Measurements from ENCODE around the gene ABCC6.
"Not testable (repeated sequence)": the region's sequence is repeated elsewhere in the genome, so short reads cannot be mapped to it uniquely, and the experiment has no call there.

ABCC6 gene

DNA sequence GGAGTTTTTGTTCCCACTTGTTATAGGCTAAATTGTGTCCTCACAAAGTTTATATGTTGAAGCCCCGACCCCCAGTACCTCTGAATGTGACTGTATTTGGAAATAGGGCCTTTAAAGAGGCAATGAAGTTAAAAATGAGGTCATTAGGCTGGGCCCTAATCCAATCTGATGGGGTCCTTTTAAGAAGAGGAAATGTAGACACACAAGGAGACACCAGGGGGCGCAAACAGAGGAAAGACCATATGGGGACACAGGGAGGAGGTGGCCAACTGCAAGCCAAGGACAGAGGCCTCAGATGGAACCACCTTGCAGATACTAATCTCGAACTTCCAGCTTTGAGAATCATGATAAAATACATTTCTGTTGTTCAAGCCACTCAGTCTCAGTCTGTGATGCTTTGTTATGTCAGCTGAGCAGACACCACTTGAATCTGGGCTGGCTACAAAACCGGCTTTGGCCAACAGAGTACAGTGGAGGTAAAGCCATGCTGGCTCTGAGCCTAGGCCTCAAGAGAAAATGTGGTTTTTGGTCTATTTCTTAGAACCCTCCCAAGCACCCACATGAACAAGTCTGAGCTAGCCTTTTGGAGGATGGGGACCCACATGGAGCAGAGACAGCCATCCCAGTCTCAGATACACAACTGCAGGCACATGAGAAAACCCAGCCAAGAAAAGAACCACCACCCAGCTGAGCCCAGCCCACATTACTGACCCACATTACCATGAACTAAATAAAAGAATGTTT, 20.7 kb downstream of the ABCC6 start:
- H4K8ac ChIP-seq (ENCODE audit: low read depth, low read length); H3K27ac ChIP-seq (ENCODE audit: low read depth, low read length); H2AK5ac ChIP-seq (ENCODE audit: low read length); H3K4me1 ChIP-seq (ENCODE audit: control insufficient read depth, low read depth, low read length); H3K4me2 ChIP-seq (ENCODE audit: low read length); H3K56ac ChIP-seq (ENCODE audit: low read length); H3K36me3 ChIP-seq (ENCODE audit: control insufficient read depth, insufficient read depth, low read length); H3K27me3 ChIP-seq (ENCODE audit: insufficient read depth, low read length, poor library complexity); H3K4me3 ChIP-seq (ENCODE audit: low read length); H3K4ac ChIP-seq (ENCODE audit: low read depth, low read length); H2BK120ac ChIP-seq (ENCODE audit: low read depth, low read length); H3K18ac ChIP-seq (ENCODE audit: low read length); H3K9ac ChIP-seq (ENCODE audit: low read length); H2BK5ac ChIP-seq (ENCODE audit: low read length); H4K5ac ChIP-seq (ENCODE audit: low read length); H3K79me1 ChIP-seq (ENCODE audit: low read length); H3K23ac ChIP-seq (ENCODE audit: low read length); H2BK15ac ChIP-seq (replicated peaks; ENCODE audit: low read depth); H3K79me2 ChIP-seq (ENCODE audit: control insufficient read depth, insufficient read depth, low read length): not testable (repeated sequence)
- DNase-seq: peak; percentile 83
- no CpG with 5 or more reads among the region's 4 CpGs for WGBS (ENCODE audit: extremely low coverage, insufficient coverage, low lambda C conversion rate)

DNA sequence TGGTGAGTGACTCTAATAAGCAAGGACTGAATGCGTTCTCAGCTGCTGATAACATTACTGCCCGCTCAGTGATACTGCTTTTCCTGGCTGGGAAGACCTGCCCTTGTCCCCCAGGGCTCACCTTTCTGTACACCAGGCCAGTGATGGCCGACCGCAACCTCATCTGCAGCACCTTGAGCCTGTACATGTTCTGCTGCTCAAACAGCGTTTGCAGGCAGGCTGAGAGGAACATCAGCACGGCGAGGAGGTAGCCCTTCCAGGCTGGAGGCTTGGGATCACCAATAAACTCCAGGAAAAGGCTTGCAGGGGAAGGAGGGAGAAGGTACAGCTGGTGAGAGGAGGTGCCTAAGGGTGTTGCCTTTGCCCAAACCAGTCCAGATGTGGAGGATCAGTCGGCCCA, 21.4 kb downstream of the ABCC6 start:
- not testable (repeated sequence) for H3K18ac ChIP-seq (ENCODE audit: low read length); H3K27ac ChIP-seq (ENCODE audit: low read depth, low read length); H3K4me1 ChIP-seq (ENCODE audit: control insufficient read depth, low read depth, low read length); H3K27me3 ChIP-seq (ENCODE audit: insufficient read depth, low read length, poor library complexity); H3K36me3 ChIP-seq (ENCODE audit: control insufficient read depth, insufficient read depth, low read length); H3K79me1 ChIP-seq (ENCODE audit: low read length); H2AK5ac ChIP-seq (ENCODE audit: low read length); H4K8ac ChIP-seq (ENCODE audit: low read depth, low read length); H4K5ac ChIP-seq (ENCODE audit: low read length); H2BK120ac ChIP-seq (ENCODE audit: low read depth, low read length); H3K9ac ChIP-seq (ENCODE audit: low read length); H3K56ac ChIP-seq (ENCODE audit: low read length); H3K4me2 ChIP-seq (ENCODE audit: low read length); DNase-seq; H3K4me3 ChIP-seq (ENCODE audit: low read length); H3K23ac ChIP-seq (ENCODE audit: low read length); H3K79me2 ChIP-seq (ENCODE audit: control insufficient read depth, insufficient read depth, low read length); H2BK15ac ChIP-seq (replicated peaks; ENCODE audit: low read depth); H2BK5ac ChIP-seq (ENCODE audit: low read length); H3K4ac ChIP-seq (ENCODE audit: low read depth, low read length)
- no CpG with 5 or more reads among the region's 8 CpGs for WGBS (ENCODE audit: extremely low coverage, insufficient coverage, low lambda C conversion rate)

DNA sequence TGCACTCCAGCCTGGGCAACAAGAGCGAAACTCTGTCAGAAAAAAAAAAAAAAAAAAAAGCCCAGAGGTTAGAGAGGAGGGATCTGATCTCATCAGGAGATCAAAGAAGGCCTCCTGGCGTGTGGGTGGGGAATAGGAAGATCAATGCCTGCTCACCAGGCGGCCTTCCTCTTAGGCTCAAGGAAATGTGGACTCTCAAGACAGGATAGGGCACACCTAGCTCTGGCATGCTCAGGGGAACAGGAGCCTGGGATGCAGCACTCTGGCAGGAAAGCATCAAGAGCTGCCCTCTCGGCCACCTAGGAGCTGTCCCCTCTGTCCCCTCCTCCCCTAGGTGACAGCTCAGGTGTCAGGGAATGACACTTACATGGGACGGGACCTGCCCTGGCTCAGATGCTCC, 22.9 kb downstream of the ABCC6 start:
- H3K4ac ChIP-seq (ENCODE audit: low read depth, low read length); H2BK15ac ChIP-seq (replicated peaks; ENCODE audit: low read depth); H3K56ac ChIP-seq (ENCODE audit: low read length); H2BK5ac ChIP-seq (ENCODE audit: low read length); H3K79me1 ChIP-seq (ENCODE audit: low read length); DNase-seq; H3K18ac ChIP-seq (ENCODE audit: low read length); H3K79me2 ChIP-seq (ENCODE audit: control insufficient read depth, insufficient read depth, low read length); H3K4me1 ChIP-seq (ENCODE audit: control insufficient read depth, low read depth, low read length); H2AK5ac ChIP-seq (ENCODE audit: low read length); H2BK120ac ChIP-seq (ENCODE audit: low read depth, low read length); H3K4me3 ChIP-seq (ENCODE audit: low read length); H3K9ac ChIP-seq (ENCODE audit: low read length); H3K36me3 ChIP-seq (ENCODE audit: control insufficient read depth, insufficient read depth, low read length); H4K8ac ChIP-seq (ENCODE audit: low read depth, low read length); H3K27me3 ChIP-seq (ENCODE audit: insufficient read depth, low read length, poor library complexity); H4K5ac ChIP-seq (ENCODE audit: low read length); H3K4me2 ChIP-seq (ENCODE audit: low read length); H3K27ac ChIP-seq (ENCODE audit: low read depth, low read length); H3K23ac ChIP-seq (ENCODE audit: low read length): not testable (repeated sequence)
- WGBS (ENCODE audit: extremely low coverage, insufficient coverage, low lambda C conversion rate): no CpG with 5 or more reads among the region's 5 CpGs

DNA sequence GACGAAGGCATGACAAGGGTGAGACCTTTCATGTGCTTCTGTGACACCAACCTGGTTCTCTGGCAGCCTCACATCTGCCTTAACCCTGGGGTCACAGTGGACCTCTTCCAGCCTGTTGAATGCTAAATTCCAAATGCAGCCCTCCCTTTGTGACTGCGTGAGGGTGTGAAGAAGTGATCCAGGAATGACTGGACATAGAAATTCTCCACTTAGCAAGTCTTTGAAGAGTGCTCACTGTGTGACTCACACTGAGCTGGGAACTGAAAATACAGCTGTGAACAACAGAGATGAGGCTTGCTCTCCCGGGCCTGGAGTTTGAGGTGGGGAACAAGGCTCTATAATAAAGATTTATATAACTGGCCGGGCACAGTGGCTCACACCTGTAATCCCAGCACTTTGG, 23.9 kb downstream of the ABCC6 start:
- H4K8ac ChIP-seq (ENCODE audit: low read depth, low read length); H3K27ac ChIP-seq (ENCODE audit: low read depth, low read length); DNase-seq; H3K79me1 ChIP-seq (ENCODE audit: low read length); H3K36me3 ChIP-seq (ENCODE audit: control insufficient read depth, insufficient read depth, low read length); H3K4me2 ChIP-seq (ENCODE audit: low read length); H3K56ac ChIP-seq (ENCODE audit: low read length); H2BK5ac ChIP-seq (ENCODE audit: low read length); H2BK15ac ChIP-seq (replicated peaks; ENCODE audit: low read depth); H3K18ac ChIP-seq (ENCODE audit: low read length); H3K23ac ChIP-seq (ENCODE audit: low read length); H3K79me2 ChIP-seq (ENCODE audit: control insufficient read depth, insufficient read depth, low read length); H2AK5ac ChIP-seq (ENCODE audit: low read length); H4K5ac ChIP-seq (ENCODE audit: low read length); H2BK120ac ChIP-seq (ENCODE audit: low read depth, low read length); H3K9ac ChIP-seq (ENCODE audit: low read length); H3K27me3 ChIP-seq (ENCODE audit: insufficient read depth, low read length, poor library complexity); H3K4me1 ChIP-seq (ENCODE audit: control insufficient read depth, low read depth, low read length); H3K4ac ChIP-seq (ENCODE audit: low read depth, low read length); H3K4me3 ChIP-seq (ENCODE audit: low read length): not testable (repeated sequence)
- WGBS (ENCODE audit: extremely low coverage, insufficient coverage, low lambda C conversion rate): no CpG with 5 or more reads among the region's 4 CpGs

DNA sequence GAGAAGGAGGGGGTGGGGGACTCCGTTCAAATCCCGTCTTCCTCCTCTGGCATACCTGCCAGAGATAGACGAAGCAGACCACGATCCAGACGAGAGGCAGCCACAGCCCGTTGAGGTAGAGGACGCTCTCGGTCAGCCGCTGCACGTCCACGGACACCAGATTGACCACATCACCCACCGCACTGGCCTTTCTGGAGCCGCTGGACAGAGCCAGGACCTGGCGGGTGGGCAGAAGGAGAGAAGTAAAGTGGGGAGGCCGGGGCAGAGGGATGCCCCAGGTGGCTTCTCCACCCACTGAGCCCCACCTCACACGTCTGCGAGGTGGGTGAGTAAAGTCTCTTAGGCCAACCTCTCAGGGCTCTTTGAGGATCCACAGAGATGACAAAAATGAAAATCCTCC, 25.3 kb downstream of the ABCC6 start:
- no peak for DNase-seq
- Histone ChIP-seq H3K4me1 (ENCODE audit: control insufficient read depth, low read depth, low read length) (no peaks in the 10 kb centered on the region), H4K5ac (ENCODE audit: low read length) (no peak overlapping the region), H4K8ac (ENCODE audit: low read depth, low read length) (no peak overlapping the region), H2AK5ac (ENCODE audit: low read length) (no peak overlapping the region), H3K27me3 (ENCODE audit: insufficient read depth, low read length, poor library complexity) (no peaks in the 10 kb centered on the region), H3K9ac (ENCODE audit: low read length) (no peak overlapping the region), H3K56ac (ENCODE audit: low read length) (no peak overlapping the region), H3K79me1 (ENCODE audit: low read length) (no peaks in the 10 kb centered on the region), H3K4me2 (ENCODE audit: low read length) (no peak overlapping the region), H3K4me3 (ENCODE audit: low read length) (no peak overlapping the region), H3K18ac (ENCODE audit: low read length) (no peak overlapping the region), H2BK120ac (ENCODE audit: low read depth, low read length) (no peak overlapping the region), H3K23ac (ENCODE audit: low read length) (no peak overlapping the region), H2BK15ac (replicated peaks; ENCODE audit: low read depth) (no peak overlapping the region), H3K79me2 (ENCODE audit: control insufficient read depth, insufficient read depth, low read length) (no peaks in the 10 kb centered on the region), H3K36me3 (ENCODE audit: control insufficient read depth, insufficient read depth, low read length) (no peaks in the 10 kb centered on the region), H3K4ac (ENCODE audit: low read depth, low read length) (no peak overlapping the region), H2BK5ac (ENCODE audit: low read length) (no peak overlapping the region), H3K27ac (ENCODE audit: low read depth, low read length) (no peak overlapping the region)
- no CpG with 5 or more reads among the region's 17 CpGs for WGBS (ENCODE audit: extremely low coverage, insufficient coverage, low lambda C conversion rate)

DNA sequence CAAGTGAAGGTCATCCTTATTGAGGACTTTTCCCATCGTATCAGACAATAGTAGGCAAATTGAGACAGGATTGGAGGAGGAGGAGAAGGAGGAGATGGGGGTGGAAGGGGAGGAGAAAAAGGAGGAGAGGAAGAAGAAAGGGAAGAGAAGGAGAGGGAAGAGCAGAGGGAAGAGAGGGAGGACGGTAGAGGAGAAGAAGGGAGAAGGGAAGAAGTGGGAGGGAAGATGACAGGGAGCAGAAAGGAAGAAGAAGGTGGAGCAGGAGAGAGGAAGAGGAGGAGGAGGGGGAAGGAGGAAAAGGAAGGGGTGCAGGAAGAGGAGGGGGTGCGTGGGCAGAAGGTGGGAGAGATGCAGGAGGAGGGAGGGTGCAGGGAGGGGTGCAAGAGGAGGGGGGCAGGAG, 26.0 kb downstream of the ABCC6 start:
- no CpG with 5 or more reads among the region's 3 CpGs for WGBS (ENCODE audit: extremely low coverage, insufficient coverage, low lambda C conversion rate)

More for the DNA sequence above, 26.0 kb downstream of the ABCC6 start:
- H3K27me3 ChIP-seq (ENCODE audit: insufficient read depth, low read length, poor library complexity): no peaks in the 10 kb centered on the region
- H2BK120ac ChIP-seq (ENCODE audit: low read depth, low read length): no peak overlapping the region
- H2AK5ac ChIP-seq (ENCODE audit: low read length): no peak overlapping the region
- no peak overlapping the region for H3K56ac ChIP-seq (ENCODE audit: low read length)
- no peak overlapping the region for H2BK5ac ChIP-seq (ENCODE audit: low read length)
- no peaks in the 10 kb centered on the region for H3K79me2 ChIP-seq (ENCODE audit: control insufficient read depth, insufficient read depth, low read length)
- no peak overlapping the region for H3K4me3 ChIP-seq (ENCODE audit: low read length)
- no peak overlapping the region for H3K27ac ChIP-seq (ENCODE audit: low read depth, low read length)
- no peak overlapping the region for H2BK15ac ChIP-seq (replicated peaks; ENCODE audit: low read depth)
- H3K36me3 ChIP-seq (ENCODE audit: control insufficient read depth, insufficient read depth, low read length): no peaks in the 10 kb centered on the region
- H3K9ac ChIP-seq (ENCODE audit: low read length): no peak overlapping the region
- H3K4me1 ChIP-seq (ENCODE audit: control insufficient read depth, low read depth, low read length): no peaks in the 10 kb centered on the region
- no peak overlapping the region for H3K4me2 ChIP-seq (ENCODE audit: low read length)
- H3K23ac ChIP-seq (ENCODE audit: low read length): no peak overlapping the region
- H3K18ac ChIP-seq (ENCODE audit: low read length): no peak overlapping the region
- no peak for DNase-seq
- H3K4ac ChIP-seq (ENCODE audit: low read depth, low read length): no peak overlapping the region
- no peaks in the 10 kb centered on the region for H3K79me1 ChIP-seq (ENCODE audit: low read length)
- H4K8ac ChIP-seq (ENCODE audit: low read depth, low read length): no peak overlapping the region
- H4K5ac ChIP-seq (ENCODE audit: low read length): no peak overlapping the region
